Left ventricle myocardium inferior (tissue), 1 donor: ENCODE results near the gene OR5A2. TPM values are rescaled to one million over a fixed set of nuclear protein-coding genes. Genes with fewer than 3 reads are reported as not detected.

Experiments
- DNase-seq: peaks from one replicate; pipeline ENCODE4 v3.0.0-alpha.2; 2020
- H3K27ac ChIP-seq: fragments of 200-600 bp; replicated peaks from 2 replicates; pipeline ENCODE4 v1.8.0; 2021
- H3K27me3 ChIP-seq: fragments of 200-600 bp; 2 replicates; pipeline ENCODE4 v1.8.0; 2021; ENCODE audit warnings: low read depth
- H3K36me3 ChIP-seq: fragments of 200-600 bp; 2 replicates; pipeline ENCODE4 v1.8.0; 2021
- H3K4me1 ChIP-seq: fragments of 200-600 bp; 2 replicates; pipeline ENCODE4 v1.8.0; 2021
- H3K4me3 ChIP-seq: fragments of 200-600 bp; 2 replicates; pipeline ENCODE4 v1.8.0; 2021; ENCODE audit warnings: mild to moderate bottlenecking, moderate library complexity
- H3K9me3 ChIP-seq: fragments of 200-600 bp; replicated peaks from 2 replicates; pipeline ENCODE4 v1.8.0; 2021
- intact Hi-C: fragments of 100-400 bp; cut with micrococcal nuclease; formaldehyde crosslinking; loops from one replicate; pipeline ENCODE4 v1.11.0; 2022
- total RNA-seq: library from RNA; stranded (reverse); fragmentation: NEBNext Ultra II Directional; extraction: Animal tissue kit (Norgen Biotek cat#: 25700); gene quantifications from one replicate; pipeline ENCODE4 v1.2.1, GENCODE V29; 2021
- TF ChIP-seq, protein P1 (sequence below): fragments of 200-600 bp; IDR thresholded peaks from 2 replicates; pipeline ENCODE4 v1.8.0; 2021; ENCODE audit warnings: antibody characterized with exemption, mild to moderate bottlenecking, borderline replicate concordance
- donor health status: DM: no; HTN: yes; CAD: no; lungs with severe emphysema.

The OR5A2 gene
- total RNA-seq, 1 donor from 2014 or later: not detected

DNA sequence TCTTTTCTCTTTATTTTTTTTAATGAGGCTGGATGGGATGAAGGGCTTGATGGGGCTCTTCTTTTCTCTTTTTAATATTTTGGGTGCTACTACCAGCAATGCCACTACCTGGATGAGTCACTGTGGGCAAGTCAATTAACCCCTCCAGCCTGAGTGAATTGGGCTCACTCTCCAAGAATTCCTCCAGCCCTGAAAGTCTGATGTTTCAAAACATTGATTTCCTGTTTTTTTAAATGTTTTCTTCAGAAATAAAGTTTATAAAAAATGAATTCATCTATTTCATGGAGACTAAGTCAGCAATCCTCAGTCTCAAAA, 812 bp upstream of the OR5A2 start:
- no peaks in the 10 kb centered on the region for H3K9me3 ChIP-seq
- H3K36me3 ChIP-seq: no peaks in the 10 kb centered on the region
- no peaks in the 10 kb centered on the region for H3K4me1 ChIP-seq
- H3K27ac ChIP-seq: no peak overlapping the region
- no peak overlapping the region for H3K4me3 ChIP-seq
- TF ChIP-seq, protein P1, sequence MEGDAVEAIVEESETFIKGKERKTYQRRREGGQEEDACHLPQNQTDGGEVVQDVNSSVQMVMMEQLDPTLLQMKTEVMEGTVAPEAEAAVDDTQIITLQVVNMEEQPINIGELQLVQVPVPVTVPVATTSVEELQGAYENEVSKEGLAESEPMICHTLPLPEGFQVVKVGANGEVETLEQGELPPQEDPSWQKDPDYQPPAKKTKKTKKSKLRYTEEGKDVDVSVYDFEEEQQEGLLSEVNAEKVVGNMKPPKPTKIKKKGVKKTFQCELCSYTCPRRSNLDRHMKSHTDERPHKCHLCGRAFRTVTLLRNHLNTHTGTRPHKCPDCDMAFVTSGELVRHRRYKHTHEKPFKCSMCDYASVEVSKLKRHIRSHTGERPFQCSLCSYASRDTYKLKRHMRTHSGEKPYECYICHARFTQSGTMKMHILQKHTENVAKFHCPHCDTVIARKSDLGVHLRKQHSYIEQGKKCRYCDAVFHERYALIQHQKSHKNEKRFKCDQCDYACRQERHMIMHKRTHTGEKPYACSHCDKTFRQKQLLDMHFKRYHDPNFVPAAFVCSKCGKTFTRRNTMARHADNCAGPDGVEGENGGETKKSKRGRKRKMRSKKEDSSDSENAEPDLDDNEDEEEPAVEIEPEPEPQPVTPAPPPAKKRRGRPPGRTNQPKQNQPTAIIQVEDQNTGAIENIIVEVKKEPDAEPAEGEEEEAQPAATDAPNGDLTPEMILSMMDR: no peak
- intact Hi-C loops: loop anchor here (10.0 kb wide), 1 partner anchor 252 kb away; the partner anchor contains the start of gene DTX4
- peaks cover 8% of the 10 kb centered on the region for H3K27me3 ChIP-seq
- DNase-seq: no peak

DNA sequence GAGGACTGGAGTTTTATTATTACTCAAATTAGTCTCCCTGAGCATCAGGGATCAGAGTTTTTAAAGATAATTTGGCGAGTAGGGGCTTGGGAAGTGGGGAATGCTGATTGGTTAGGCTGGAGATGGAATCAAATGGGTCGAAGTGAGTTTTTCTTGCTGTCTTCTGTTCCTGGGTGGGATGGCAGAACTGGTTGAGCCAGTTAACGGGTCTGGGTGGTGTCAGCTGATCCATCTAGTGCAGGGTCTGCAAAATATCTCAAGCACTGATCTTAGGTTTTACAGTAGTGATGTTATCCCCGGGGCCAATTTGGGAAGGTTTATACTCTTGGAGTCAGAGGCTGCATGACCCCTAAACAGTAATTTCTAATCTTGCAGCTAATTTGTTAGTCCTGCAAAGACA, 1.1 kb downstream of the OR5A2 start:
- intact Hi-C loops: loop anchor here (10.0 kb wide), 1 partner anchor 250 kb away; the partner anchor contains the start of gene DTX4
- H3K27me3 ChIP-seq: no peaks in the 10 kb centered on the region
- H3K4me3 ChIP-seq: no peak overlapping the region
- no peaks in the 10 kb centered on the region for H3K9me3 ChIP-seq
- TF ChIP-seq, protein P1: no peak
- H3K36me3 ChIP-seq: no peaks in the 10 kb centered on the region
- no peak overlapping the region for H3K27ac ChIP-seq
- DNase-seq: no peak
- no peaks in the 10 kb centered on the region for H3K4me1 ChIP-seq

DNA sequence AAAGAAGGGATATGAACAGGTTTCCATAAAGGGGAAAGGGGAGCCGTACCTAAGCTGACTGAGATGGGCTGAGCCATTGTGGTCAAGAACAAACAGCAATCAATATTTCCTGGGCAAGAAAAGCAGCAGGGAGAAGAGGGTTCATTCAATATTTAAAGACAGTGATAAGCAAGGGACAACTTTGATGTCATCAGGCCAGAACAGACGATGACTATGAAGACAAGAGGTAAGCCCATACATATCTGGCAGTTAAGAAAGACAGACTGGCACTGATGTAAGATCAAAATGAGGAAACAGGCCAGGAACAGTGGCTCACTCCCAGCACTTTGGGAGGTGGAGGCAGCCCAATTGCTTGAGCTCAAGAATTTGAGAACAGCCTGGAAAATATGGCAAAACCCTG, 2.4 kb downstream of the OR5A2 start:
- Histone ChIP-seq H3K27me3 (no peaks in the 10 kb centered on the region), H3K27ac (no peak overlapping the region), H3K9me3 (no peaks in the 10 kb centered on the region), H3K36me3 (no peaks in the 10 kb centered on the region), H3K4me1 (no peaks in the 10 kb centered on the region), H3K4me3 (no peak overlapping the region)
- TF ChIP-seq, protein P1: no peak
- intact Hi-C loops: loop anchor here (10.0 kb wide), 1 partner anchor 249 kb away; the partner anchor contains the start of gene DTX4
- DNase-seq: no peak

DNA sequence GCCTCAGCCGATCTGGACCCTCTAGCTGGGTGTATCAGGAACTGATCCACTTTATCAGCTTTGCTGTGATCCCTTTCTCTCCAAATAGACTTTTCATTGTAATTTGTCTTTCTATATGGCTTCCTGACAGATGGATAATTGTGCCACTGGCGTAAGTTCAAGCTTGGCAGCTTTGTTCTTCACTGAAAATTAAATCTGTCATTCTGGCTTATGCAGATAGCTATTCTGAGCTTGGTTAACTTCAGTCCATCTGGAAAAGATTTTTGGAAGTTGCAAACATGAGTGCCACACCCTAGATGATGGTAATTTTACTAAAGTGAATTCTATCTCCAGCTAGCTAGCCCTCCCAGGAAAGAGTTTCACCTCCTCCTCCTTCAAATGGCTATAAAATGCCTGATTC, 8.1 kb downstream of the OR5A2 start:
- intact Hi-C loops: no loop called here
- no peaks in the 10 kb centered on the region for H3K4me1 ChIP-seq
- H3K36me3 ChIP-seq: no peaks in the 10 kb centered on the region
- no peaks in the 10 kb centered on the region for H3K9me3 ChIP-seq
- H3K27ac ChIP-seq: no peak overlapping the region
- H3K4me3 ChIP-seq: no peak overlapping the region
- DNase-seq: no peak
- peaks cover 6% of the 10 kb centered on the region for H3K27me3 ChIP-seq
- TF ChIP-seq, protein P1: no peak

- DNase-seq: no peak
- H3K36me3 ChIP-seq: no peaks in the 10 kb centered on the region
- peaks cover 9% of the 10 kb centered on the region for H3K27me3 ChIP-seq
- intact Hi-C loops: no loop called here
- no peak overlapping the region for H3K27ac ChIP-seq
- H3K9me3 ChIP-seq: peaks cover 5% of the 10 kb centered on the region
- TF ChIP-seq, protein P1: no peak
- H3K4me3 ChIP-seq: no peak overlapping the region
- H3K4me1 ChIP-seq: no peaks in the 10 kb centered on the region
These were observed 9.2 kb downstream of the OR5A2 start for GRCh38 chr11:59417023-59417422.

- Histone ChIP-seq H3K9me3 (peaks cover 5% of the 10 kb centered on the region), H3K27ac (no peak overlapping the region), H3K36me3 (no peaks in the 10 kb centered on the region), H3K4me3 (no peak overlapping the region), H3K27me3 (peaks cover 9% of the 10 kb centered on the region), H3K4me1 (no peaks in the 10 kb centered on the region)
- TF ChIP-seq, protein P1: no peak
- DNase-seq: no peak
- intact Hi-C loops: no loop called here
These were observed 9.6 kb downstream of the OR5A2 start for GRCh38 chr11:59416613-59417012.
